HepG2 (cell line): ENCODE measurements around the gene GAS5. TPM values are rescaled to one million over a fixed set of nuclear protein-coding genes. Genes with fewer than 3 reads are reported as not detected.

ENCODE experiments used
- ARNTL ChIP-seq: sonication (generic); formaldehyde crosslinking; IDR thresholded peaks from 2 replicates; pipeline ENCODE4 v1.4.0; 2020; ENCODE audit warnings: mild to moderate bottlenecking, missing genetic modification reagents
- BCL6 ChIP-seq: IDR thresholded peaks from 2 replicates; pipeline ENCODE4 v1.6.1; 2016; ENCODE audit warnings: missing genetic modification reagents, missing compliant biosample characterization
- CEBPB ChIP-seq: IDR thresholded peaks from 2 replicates; pipeline ENCODE4 v1.6.1; 2011; ENCODE audit warnings: low read depth, low read length, improper control_type of control experiment, borderline replicate concordance
- CREB3 ChIP-seq: sonication (generic); formaldehyde crosslinking; IDR thresholded peaks from 2 replicates; pipeline ENCODE4 v1.5.0; 2020; ENCODE audit warnings: missing genetic modification reagents
- CREM ChIP-seq, 2 experiments: sonication (generic) in 1 of 2; formaldehyde crosslinking in 1 of 2; IDR thresholded peaks; 2 replicates each; pipeline versions ENCODE4 v1.4.0 to v1.6.1; 2016 to 2020; ENCODE audit warnings: antibody characterized with exemption in 1 of 2, mild to moderate bottlenecking in 1 of 2, missing genetic modification reagents in 1 of 2
- TMF1 ChIP-seq: sonication (generic); formaldehyde crosslinking; IDR thresholded peaks from 2 replicates; pipeline ENCODE4 v1.8.1; 2022; ENCODE audit warnings: low read depth, missing genetic modification reagents
- TSC22D2 ChIP-seq: sonication (generic); formaldehyde crosslinking; IDR thresholded peaks from 2 replicates; pipeline ENCODE4 v1.5.1; 2020; ENCODE audit warnings: missing genetic modification reagents, mild to moderate bottlenecking, borderline replicate concordance
- UBTF ChIP-seq: sonication (generic); formaldehyde crosslinking; IDR thresholded peaks from 2 replicates; pipeline ENCODE4 v1.4.0; 2020; ENCODE audit warnings: mild to moderate bottlenecking, missing genetic modification reagents
- ZFP82 ChIP-seq: sonication (generic); formaldehyde crosslinking; IDR thresholded peaks from 2 replicates; pipeline ENCODE4 v1.5.1; 2020; ENCODE audit warnings: mild to moderate bottlenecking, missing genetic modification reagents, borderline replicate concordance
- ZNF142 ChIP-seq: sonication (generic); formaldehyde crosslinking; IDR thresholded peaks from 2 replicates; pipeline ENCODE4 v1.4.0; 2020; ENCODE audit warnings: missing genetic modification reagents
- ZNF235 ChIP-seq: sonication (generic); formaldehyde crosslinking; IDR thresholded peaks from 2 replicates; pipeline ENCODE4 v1.8.1; 2023; ENCODE audit warnings: mild to moderate bottlenecking, missing genetic modification reagents, borderline replicate concordance
- ZNF256 ChIP-seq: sonication (generic); formaldehyde crosslinking; conservative IDR thresholded peaks from 2 replicates; pipeline ENCODE4 v1.4.0; 2020; ENCODE audit warnings: missing genetic modification reagents
- ZNF704 ChIP-seq: sonication (generic); formaldehyde crosslinking; IDR thresholded peaks from 2 replicates; pipeline ENCODE4 v1.8.1; 2023; ENCODE audit warnings: mild to moderate bottlenecking, inconsistent platforms, moderate library complexity, missing genetic modification reagents, borderline replicate concordance
- ZNF839 ChIP-seq: sonication (generic); formaldehyde crosslinking; IDR thresholded peaks from 2 replicates; pipeline ENCODE4 v1.4.0; 2020; ENCODE audit warnings: missing genetic modification reagents, mild to moderate bottlenecking, borderline replicate concordance
- ZNF891 ChIP-seq: sonication (generic); formaldehyde crosslinking; IDR thresholded peaks from 2 replicates; pipeline ENCODE4 v1.5.0; 2020; ENCODE audit warnings: mild to moderate bottlenecking, missing genetic modification reagents
- polyA plus RNA-seq, 8 experiments: library from polyadenylated mRNA; depleted of rRNA in 3 of 8; stranded (reverse) in 7 of 8; unstranded in 1 of 8; fragments of >200 nt; fragmentation: Illumina TruSeq in 4 of 8; extraction: Trizol in 4 of 8; gene quantifications; 2 replicates each; pipeline versions ENCODE4 v1.2.1 to v1.2.3, GENCODE V29; 2011 to 2016; ENCODE audit warnings: low read depth in 4 of 8, missing spikeins in 1 of 8, mixed read lengths in 1 of 8; ENCODE audit not compliant: insufficient read depth in 1 of 8
- total RNA-seq, 5 experiments: library from RNA; depleted of rRNA; stranded (reverse); fragments of >200 nt; fragmentation: Illumina TruSeq; extraction: Trizol; gene quantifications; 2 replicates each; pipeline ENCODE4 v1.2.3, GENCODE V29; 2016; ENCODE audit warnings: low read depth in 1 of 5

Gene GAS5
- total and polyA plus RNA-seq, 2 of the 13 experiments (the other 11 are each of a cell fraction or from before 2014, with no cell fraction given) = 352 to 738 TPM

DNA sequence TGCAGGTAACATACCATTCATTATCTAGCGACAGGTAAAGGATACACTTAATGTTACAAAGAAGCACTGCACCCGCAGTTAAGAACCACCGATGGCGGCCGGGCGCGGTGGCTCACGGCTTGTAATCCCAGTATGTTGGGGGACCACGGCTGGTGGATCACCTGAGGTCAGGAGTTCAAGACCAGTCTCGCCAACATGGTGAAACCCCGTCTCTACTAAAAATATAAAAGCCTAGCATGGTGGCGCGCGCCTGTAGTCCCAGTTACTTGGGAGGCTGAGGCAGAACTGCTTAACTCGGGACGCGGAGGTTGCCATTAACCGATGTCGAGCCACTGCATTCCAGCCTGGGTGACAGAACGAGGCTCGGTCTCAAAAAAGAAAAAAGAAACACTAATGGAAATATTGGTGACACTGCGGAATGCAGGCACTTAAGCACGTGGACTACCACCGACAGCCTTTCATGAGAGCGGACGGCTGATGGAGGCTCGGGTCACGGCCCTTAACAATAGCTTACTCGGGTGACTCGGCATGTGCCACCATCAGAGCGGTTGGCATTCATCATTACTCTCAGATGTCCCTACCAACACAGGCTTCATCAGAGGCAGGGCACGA is 542 bp downstream of the GAS5 start (continued):
- TF ChIP-seq ZFP82 (CRISPR knock-in tag) = no peak
- 0 out of 2 replicates have a peak, but pooled peaks have one; percentile 45 for TF ChIP-seq UBTF (CRISPR knock-in tag)
- peak; percentile 34; the same call in 1 of the 2 replicates for TF ChIP-seq ZNF235 (CRISPR knock-in tag)
- no peak for TF ChIP-seq CEBPB
- 0 out of 2 replicates have a peak, but pooled peaks have one; percentile 44 for TF ChIP-seq ZNF142 (CRISPR knock-in tag)
- 0 out of 2 replicates have a peak, but pooled peaks have one; percentile 54 for TF ChIP-seq TMF1
- no peak for TF ChIP-seq CREM (IDR thresholded peaks at IDR 0.05)
- TF ChIP-seq CREM (CRISPR knock-in tag; IDR thresholded peaks at IDR 0.05) = no peak
- TF ChIP-seq ARNTL (CRISPR knock-in tag) = no peak
- no peak for TF ChIP-seq BCL6 (CRISPR knock-in tag)
- TF ChIP-seq CREB3 (CRISPR knock-in tag) = no peak
- no peak for TF ChIP-seq ZNF839
- TF ChIP-seq TSC22D2 (CRISPR knock-in tag) = 0 out of 2 replicates have a peak, but pooled peaks have one; percentile 7
- 0 out of 2 replicates have a peak, but pooled peaks have one; percentile 41 for TF ChIP-seq ZNF704 (CRISPR knock-in tag)
- TF ChIP-seq ZNF256 (CRISPR knock-in tag) = no peak
- no peak for TF ChIP-seq ZNF891 (CRISPR knock-in tag)
